ENCODE results near the gene VPS29. TPM values are rescaled to one million over a fixed set of nuclear protein-coding genes. Genes with fewer than 3 reads are reported as not detected.
A peak's percentile ranks its signal among the peaks of the same experiment; 100 is the strongest.

The VPS29 gene
- polyA plus RNA-seq, 3 donors, result 141 to 162 (median 152) TPM

- no peak for DNase-seq (ENCODE audit: low read depth in 3 of 3, low spot score in 2 of 3)
Measured at GRCh38 chr12:110451263-110451662, 50.6 kb downstream of the VPS29 start.

- DNase-seq (ENCODE audit: low read depth in 3 of 3, low spot score in 2 of 3), result peak; percentile 69 to 92 (median 86)
Measured at GRCh38 chr12:110449799-110450497, 52.0 kb downstream of the VPS29 start, which contains the start of gene ARPC3. TSS of gene ARPC3 (minus strand) at chr12:110450337. CDS start at chr12:110450260, 77 bp downstream.

GRCh38 chr12:110444455-110444854 is 57.5 kb downstream of the VPS29 start:
- no peak for DNase-seq (ENCODE audit: low read depth in 3 of 3, low spot score in 2 of 3)

Other genes with a start within 250 kb of the VPS29 start
- gene ATP2A2, start 220.9 kb downstream of the VPS29 start, polyA plus RNA-seq (ENCODE audit: insufficient read length in 3 of 3), result 100 to 1,000 TPM; 149 to 164 (median 159) TPM
- 10 to 100 TPM; 67.1 to 69.7 (median 69.5) TPM for gene ANAPC7, start 98.4 kb downstream of the VPS29 start, polyA plus RNA-seq (ENCODE audit: insufficient read length in 3 of 3)
- gene ARPC3, start 51.8 kb downstream of the VPS29 start, polyA plus RNA-seq (ENCODE audit: insufficient read length in 3 of 3), result 100 to 1,000 TPM; 269 to 281 (median 277) TPM
- 10 to 100 TPM; 36.5 to 39.3 (median 38.5) TPM for gene GPN3, start 33.9 kb downstream of the VPS29 start, polyA plus RNA-seq (ENCODE audit: insufficient read length in 3 of 3)
- 10 to 100 TPM; 16.2 to 18.6 (median 16.6) TPM for gene FAM216A, start 33.3 kb downstream of the VPS29 start, polyA plus RNA-seq (ENCODE audit: insufficient read length in 3 of 3)
- 1 to 10 TPM; 1.1 to 1.5 (median 1.2) TPM for gene RAD9B, start 220 bp upstream of the VPS29 start, polyA plus RNA-seq (ENCODE audit: insufficient read length in 3 of 3)
- 10 to 100 TPM; 21.2 to 23.2 (median 22.1) TPM for gene PPTC7, start 81.2 kb upstream of the VPS29 start, polyA plus RNA-seq (ENCODE audit: insufficient read length in 3 of 3)
- 10 to 100 TPM; 72.5 to 91.8 (median 87.6) TPM for gene TCTN1, start 112.0 kb upstream of the VPS29 start, polyA plus RNA-seq (ENCODE audit: insufficient read length in 3 of 3)
- gene HVCN1, start 187.0 kb upstream of the VPS29 start, polyA plus RNA-seq (ENCODE audit: insufficient read length in 3 of 3), result 10 to 100 TPM in 1 of 3 donors, 1 to 10 TPM in 2; 8.9 to 10.6 (median 8.9) TPM
- 100 to 1,000 TPM; 182 to 206 (median 192) TPM for gene PPP1CC, start 240.8 kb upstream of the VPS29 start, polyA plus RNA-seq (ENCODE audit: insufficient read length in 3 of 3)